HG03095 (cell line): ENCODE measurements around the gene RIC1.

Experiments used
- ATAC-seq: cut with Tn5 transposase; IDR thresholded peaks from one replicate; pipeline ENCODE4 v1.9.1; 2021; ENCODE audit warnings: moderate library complexity; ENCODE audit not compliant: unreplicated experiment

Gene RIC1

DNA sequence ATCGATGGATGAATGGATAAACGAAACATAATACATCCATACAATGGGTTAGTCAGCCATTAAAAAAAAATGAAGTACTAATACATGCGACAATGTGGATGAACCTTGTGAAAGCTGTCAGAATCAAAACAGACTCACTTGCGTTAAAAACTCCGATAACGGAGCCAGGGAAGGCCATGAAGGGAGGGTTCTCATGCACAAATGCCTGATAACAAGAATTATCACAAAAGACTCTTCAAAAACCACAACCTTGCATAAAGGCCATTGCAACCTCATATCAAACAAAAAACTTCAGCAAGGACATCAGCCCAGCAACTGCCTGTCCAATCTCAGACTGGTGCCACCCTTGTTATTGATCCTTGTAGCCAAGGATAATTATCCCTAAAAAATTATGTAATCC, 190.3 kb downstream of the RIC1 start:
- ATAC-seq, result no peak

DNA sequence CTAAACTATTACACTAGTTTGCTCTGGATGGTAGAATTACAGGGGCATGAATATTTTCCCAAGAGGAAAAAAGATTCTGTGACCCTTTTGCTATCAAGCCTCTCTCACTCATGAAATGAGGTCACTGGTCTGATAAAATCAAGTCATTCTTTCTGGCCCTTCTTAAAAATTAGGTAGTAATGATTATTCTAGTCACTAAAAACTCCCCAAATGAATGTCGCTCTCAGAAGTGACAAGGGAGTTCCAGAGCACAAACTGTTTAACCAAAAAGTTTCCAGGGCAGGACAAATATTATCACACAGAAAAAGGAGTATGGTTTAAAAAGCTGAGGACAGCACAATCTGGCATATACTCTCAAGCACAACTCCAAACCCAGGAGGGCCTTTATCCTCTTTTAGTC, 191.5 kb downstream of the RIC1 start:
- ATAC-seq, result no peak

DNA sequence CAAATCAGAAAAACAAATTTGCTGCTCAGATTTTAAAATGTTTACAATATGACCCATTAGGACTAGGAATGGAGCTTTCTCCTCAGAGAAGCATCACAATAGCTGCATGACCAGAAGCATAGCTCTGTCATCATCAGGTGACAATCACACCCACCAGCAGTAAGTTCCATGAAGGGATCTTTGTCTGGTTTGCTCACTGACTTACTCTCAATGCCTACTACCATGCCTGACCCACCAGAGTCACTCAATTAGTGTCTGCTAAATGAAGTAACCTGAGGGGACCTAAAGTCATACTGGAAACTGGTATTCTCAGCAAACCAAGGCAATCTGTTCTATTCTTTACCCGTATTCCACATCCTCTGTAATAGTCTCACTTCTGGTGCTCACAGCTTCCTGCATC, 196.3 kb downstream of the RIC1 start:
- no peak for ATAC-seq
